NCI-H187 (cell line): ENCODE measurements around the gene WDR27.
"Not testable (repeated sequence)": the region's sequence is repeated elsewhere in the genome, so short reads cannot be mapped to it uniquely, and the experiment has no call there.

Experiments used
- DNase-seq, 2 experiments: peaks; one replicate each; lab custom pipeline; 2025; lab: John Stamatoyannopoulos, UW

The WDR27 gene

GRCh38 chr6:169663468-169663867, 38.4 kb downstream of the WDR27 start:
- DNase-seq, result no peak

- DNase-seq, result no peak
Observed at GRCh38 chr6:169661391-169661756, 40.5 kb downstream of the WDR27 start.

GRCh38 chr6:169660751-169661390, 41.0 kb downstream of the WDR27 start:
- no peak for DNase-seq

- no peak for DNase-seq
Observed at GRCh38 chr6:169659820-169660610, 41.8 kb downstream of the WDR27 start.

GRCh38 chr6:169657284-169657610, 44.6 kb downstream of the WDR27 start:
- no peak for DNase-seq

- DNase-seq, result no peak
Observed at GRCh38 chr6:169656546-169657283, 45.1 kb downstream of the WDR27 start.

- no peak for DNase-seq
Observed at GRCh38 chr6:169654598-169655391, 47.0 kb downstream of the WDR27 start.

- no peak for DNase-seq
Observed at GRCh38 chr6:169653691-169654090, 48.1 kb downstream of the WDR27 start.

DNA sequence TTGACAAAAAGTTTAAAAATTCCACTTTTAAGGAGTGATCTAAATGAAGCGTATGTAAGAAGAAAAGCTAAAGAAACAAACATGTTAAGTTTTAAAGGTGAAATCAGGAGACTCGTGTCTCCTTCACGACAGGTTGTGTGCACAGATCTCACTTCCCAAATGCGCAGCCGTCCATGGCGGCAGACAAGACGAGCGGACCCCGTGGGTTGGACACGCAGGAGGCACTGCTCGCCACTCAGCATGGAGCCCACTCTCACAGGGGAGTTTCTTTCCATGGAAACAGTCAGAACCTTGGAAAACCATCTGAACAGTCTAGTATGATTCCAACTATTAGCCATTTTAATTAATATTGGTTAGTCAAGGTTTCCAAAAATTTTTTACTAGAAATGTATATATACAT, 48.9 kb downstream of the WDR27 start:
- no peak for DNase-seq

DNA sequence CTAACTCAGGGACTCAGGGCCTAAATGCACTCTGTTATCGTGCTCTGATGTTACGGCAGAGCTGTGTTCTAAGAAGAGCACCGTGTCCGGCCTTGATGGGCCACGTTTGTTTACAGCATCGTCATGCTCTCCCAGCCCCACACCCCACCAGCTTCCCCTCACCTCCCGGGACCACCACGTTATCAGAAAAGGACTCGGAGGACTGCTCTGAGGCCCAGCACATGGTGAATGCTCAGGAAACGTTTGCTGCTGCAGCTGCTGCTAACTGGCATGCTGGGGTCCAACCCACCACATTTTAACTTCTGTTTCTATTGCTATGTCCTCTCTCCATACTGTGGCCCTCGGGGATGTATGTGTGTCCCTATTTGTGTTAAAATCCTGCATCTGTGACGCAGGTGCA, 50.3 kb downstream of the WDR27 start:
- no peak for DNase-seq

DNA sequence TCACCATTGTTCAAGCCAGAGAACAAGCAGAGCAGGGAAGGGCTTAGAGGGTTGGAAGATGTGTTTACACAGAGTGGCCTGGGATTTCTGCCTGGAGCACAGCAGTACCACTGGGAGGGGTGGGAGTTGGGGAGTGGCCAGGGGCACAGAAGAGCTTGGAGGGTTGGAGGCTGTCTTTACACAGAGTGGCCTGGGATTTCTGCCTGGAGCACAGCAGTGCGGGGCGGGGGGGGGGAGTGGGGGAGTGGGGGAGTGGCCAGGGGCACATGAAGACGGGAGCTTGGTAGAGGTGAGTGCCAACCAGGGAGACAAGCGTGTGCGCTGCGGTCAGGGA, 50.9 kb downstream of the WDR27 start:
- no peak for DNase-seq

- no peak for DNase-seq
Observed at GRCh38 chr6:169650241-169650958, 51.4 kb downstream of the WDR27 start.

DNA sequence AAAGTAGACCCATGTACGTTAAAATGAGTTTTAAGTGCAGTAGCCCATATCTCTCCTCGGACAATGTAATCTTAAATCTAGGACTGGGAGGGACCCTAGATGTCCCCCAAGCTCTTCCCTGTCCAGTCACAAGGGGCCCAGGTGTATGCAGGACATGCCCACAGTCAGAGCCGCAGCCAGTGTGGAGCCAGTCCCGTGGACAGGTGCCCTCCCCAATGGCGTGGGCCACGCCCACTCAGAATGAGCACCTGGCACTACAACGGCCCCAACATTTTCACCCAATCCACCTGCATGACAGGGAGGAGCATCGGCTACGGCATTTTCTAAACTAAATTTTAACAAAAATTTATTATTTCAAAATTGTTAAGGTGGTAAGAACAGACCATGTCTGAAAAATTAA, 53.2 kb downstream of the WDR27 start:
- DNase-seq, result no peak

GRCh38 chr6:169648092-169648491, 53.7 kb downstream of the WDR27 start:
- DNase-seq, result no peak

GRCh38 chr6:169647637-169648036, 54.2 kb downstream of the WDR27 start:
- no peak for DNase-seq

DNA sequence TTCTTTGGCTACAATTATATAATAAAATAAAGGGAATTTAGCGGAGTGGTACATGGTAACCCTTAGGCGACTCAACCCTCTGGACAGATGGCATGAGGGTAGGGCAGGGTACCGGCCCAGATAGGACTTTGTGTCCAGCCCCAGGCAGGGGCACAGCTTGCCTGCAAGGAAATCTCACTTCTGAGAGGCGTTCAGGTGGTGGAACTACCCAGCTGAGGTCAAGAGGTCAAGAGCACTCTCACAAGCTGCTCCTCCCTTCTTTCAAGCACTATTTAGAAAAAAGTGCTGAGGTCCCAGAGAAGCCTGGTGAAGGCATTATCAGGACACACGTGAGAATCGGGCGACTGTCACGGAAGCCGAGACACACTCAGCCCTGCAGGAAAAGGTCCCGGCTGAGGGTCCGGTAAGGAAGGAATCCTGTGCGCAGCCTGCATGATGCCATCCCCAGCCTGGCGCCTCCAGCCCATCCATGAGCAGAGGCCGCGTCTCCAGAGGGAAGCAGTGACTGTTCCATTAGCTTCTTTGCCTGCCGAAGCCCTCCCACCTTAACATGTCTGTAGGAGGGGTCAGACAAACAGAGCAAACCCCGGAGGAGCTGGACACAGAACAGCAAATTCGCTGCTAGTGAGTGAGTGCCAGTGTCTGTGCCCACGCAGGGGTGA, 54.8 kb downstream of the WDR27 start:
- no peak for DNase-seq

DNA sequence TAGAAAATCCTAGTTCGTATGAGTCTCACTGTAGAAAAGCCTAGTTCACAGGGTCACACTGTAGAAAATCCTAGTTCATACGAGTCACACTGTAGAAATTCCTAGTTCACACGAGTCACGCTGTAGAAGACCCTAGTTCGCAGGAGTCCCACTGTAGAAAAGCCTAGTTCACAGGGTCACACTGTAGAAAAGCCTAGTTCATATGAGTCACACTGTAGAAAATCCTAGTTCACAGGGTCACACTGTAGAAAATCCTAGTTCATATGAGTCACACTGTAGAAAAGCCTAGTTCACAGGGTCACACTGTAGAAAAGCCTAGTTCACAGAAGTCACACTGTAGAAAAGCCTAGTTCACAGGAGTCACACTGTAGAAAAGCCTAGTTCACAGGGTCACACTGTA, 56.4 kb downstream of the WDR27 start:
- DNase-seq, result not testable (repeated sequence)

- DNase-seq, result no peak
Observed at GRCh38 chr6:169643521-169643920, 58.3 kb downstream of the WDR27 start.

GRCh38 chr6:169642455-169642854, 59.4 kb downstream of the WDR27 start:
- DNase-seq, result no peak

DNA sequence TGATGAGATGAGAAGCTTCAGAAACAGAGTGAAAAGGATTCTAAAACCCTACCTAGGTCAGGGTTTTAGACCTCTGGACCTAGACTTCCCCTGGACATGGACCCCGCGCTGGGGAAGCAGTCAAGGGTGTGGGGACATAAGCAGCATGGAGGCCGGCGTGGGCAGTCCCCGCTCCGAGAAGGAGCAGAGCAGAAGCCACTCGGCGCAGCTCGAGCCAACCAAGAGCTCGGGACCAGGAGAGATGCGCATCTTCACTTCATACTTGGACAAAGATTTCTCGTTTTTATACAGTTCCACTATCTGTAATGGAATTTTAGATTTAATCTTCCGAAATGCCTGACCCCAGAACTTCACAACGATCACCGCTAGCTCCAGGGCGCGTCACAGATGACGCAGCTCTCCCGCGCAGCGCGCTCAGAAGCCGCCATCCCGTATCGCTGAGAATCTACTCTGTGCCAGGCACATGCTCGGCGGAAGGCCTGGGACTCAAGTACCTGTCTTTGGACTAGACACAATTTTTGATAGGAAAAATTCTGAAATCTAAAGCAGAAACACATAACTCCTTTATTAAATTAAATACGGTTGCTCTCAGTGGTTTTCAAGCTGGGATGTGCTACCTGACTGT, 60.3 kb downstream of the WDR27 start:
- no peak for DNase-seq

- DNase-seq, result no peak
Observed at GRCh38 chr6:169640983-169641382, 60.8 kb downstream of the WDR27 start.
